ENCODE results near the gene SMC5. TPM values are rescaled to one million over a fixed set of nuclear protein-coding genes. Genes with fewer than 3 reads are reported as not detected.

Gene SMC5
- total and polyA plus RNA-seq, 7 donors = 11.4 to 31.6 (median 20.1) TPM

GRCh38 chr9:70257991-70258691 is 637 bp upstream of the SMC5 start:
- Histone ChIP-seq H3K9me3 (no peaks in the 10 kb centered on the region), H3K4me3 (peak overlapping the region; percentile 71 to 77 (median 74)), H3K27ac (peak overlapping the region; percentile 90 to 95 (median 91)), H3K27me3 (no peaks in the 10 kb centered on the region), H3K36me3 (no peaks in the 10 kb centered on the region), H3K4me1 (peaks cover 0 to 69% (median 53%) of the 10 kb centered on the region in 4 donors)
- intact Hi-C loops (cut with DNase I) = loop anchor here (5.0 to 10.0 kb wide), 4 partner anchors 159 to 344 kb away; no protein-coding TSS in a partner anchor
- TF ChIP-seq POLR2A (IDR thresholded peaks at IDR 0.05) (no peak), POLR2AphosphoS5 (IDR thresholded peaks at IDR 0.05) (no peak), EP300 (IDR thresholded peaks at IDR 0.05) (no peak)
- TF ChIP-seq, protein P1, sequence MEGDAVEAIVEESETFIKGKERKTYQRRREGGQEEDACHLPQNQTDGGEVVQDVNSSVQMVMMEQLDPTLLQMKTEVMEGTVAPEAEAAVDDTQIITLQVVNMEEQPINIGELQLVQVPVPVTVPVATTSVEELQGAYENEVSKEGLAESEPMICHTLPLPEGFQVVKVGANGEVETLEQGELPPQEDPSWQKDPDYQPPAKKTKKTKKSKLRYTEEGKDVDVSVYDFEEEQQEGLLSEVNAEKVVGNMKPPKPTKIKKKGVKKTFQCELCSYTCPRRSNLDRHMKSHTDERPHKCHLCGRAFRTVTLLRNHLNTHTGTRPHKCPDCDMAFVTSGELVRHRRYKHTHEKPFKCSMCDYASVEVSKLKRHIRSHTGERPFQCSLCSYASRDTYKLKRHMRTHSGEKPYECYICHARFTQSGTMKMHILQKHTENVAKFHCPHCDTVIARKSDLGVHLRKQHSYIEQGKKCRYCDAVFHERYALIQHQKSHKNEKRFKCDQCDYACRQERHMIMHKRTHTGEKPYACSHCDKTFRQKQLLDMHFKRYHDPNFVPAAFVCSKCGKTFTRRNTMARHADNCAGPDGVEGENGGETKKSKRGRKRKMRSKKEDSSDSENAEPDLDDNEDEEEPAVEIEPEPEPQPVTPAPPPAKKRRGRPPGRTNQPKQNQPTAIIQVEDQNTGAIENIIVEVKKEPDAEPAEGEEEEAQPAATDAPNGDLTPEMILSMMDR (IDR thresholded peaks at IDR 0.05) = no peak
- DNase-seq = peak; percentile 64
- 5 to 8% methylated on average over 27 of the region's 27 CpGs for WGBS, 2 donors

DNA sequence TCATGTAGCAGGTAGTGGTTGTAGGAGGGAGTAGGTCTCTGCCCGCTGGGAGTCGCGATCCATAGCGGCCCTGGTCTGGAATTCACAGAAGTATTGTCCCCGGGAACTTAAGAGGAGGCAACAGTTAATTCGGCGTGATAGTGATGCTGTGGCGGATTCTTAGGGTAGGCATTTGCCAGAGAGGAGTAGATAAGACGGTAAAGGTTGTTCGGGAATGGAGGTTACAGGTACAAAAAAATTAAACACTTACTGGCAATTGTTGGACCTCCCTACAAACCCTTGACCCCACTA is 679 bp downstream of the SMC5 start:
- Histone ChIP-seq H3K36me3 (peaks cover 0 to 5% (median under 1%) of the 10 kb centered on the region in 4 donors), H3K27ac (peak overlapping the region; percentile 90 to 95 (median 91)), H3K9me3 (no peaks in the 10 kb centered on the region), H3K27me3 (no peaks in the 10 kb centered on the region), H3K4me3 (peak overlapping the region; percentile 71 to 77 (median 74)), H3K4me1 (peaks cover 0 to 74% (median 57%) of the 10 kb centered on the region in 4 donors)
- TF ChIP-seq, protein P1 (IDR thresholded peaks at IDR 0.05) = no peak
- no peak for TF ChIP-seq POLR2AphosphoS5 (IDR thresholded peaks at IDR 0.05)
- no peak for TF ChIP-seq POLR2A (IDR thresholded peaks at IDR 0.05)
- no peak for TF ChIP-seq EP300 (IDR thresholded peaks at IDR 0.05)
- intact Hi-C loops (cut with DNase I) = loop anchor here (5.0 to 10.0 kb wide), 4 partner anchors 158 to 343 kb away; no protein-coding TSS in a partner anchor
- WGBS, 2 donors = 1 to 4% methylated on average over 10 of the region's 10 CpGs
- no peak for DNase-seq

DNA sequence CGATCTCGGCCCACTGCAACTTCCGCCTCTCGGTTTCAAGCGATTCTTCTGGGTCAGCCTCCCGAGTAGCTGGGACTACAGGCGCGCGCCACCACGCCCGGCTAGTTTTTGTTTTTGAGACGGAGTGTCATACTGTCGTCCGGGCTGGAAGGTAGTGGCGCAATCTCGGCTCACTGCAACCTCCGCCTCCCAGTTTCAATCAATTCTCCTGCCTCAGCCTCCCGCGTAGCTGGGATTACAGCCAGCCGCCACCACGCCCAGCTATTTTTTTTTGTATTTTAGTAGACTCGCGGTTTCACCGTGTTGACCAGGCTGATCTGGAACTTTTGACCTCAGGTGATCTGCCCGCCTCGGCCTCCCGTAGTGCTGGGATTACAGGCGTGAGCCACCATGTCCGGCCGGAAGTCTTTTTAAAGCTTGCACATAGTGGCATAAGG is 1.2 kb downstream of the SMC5 start:
- peak; percentile 60 for DNase-seq
- WGBS, 2 donors = 59 to 88% methylated on average over 30 of the region's 30 CpGs
- H3K4me1 ChIP-seq = peaks cover 0 to 74% (median 57%) of the 10 kb centered on the region in 4 donors
- peaks cover 0 to 11% (median 3%) of the 10 kb centered on the region in 4 donors for H3K36me3 ChIP-seq
- H3K27me3 ChIP-seq = no peaks in the 10 kb centered on the region
- no peaks in the 10 kb centered on the region for H3K9me3 ChIP-seq
- peak overlapping the region in 2 of 4 donors; percentile 90 to 95 for H3K27ac ChIP-seq
- intact Hi-C loops (cut with DNase I) = no loop called here
- no peak for TF ChIP-seq EP300 (IDR thresholded peaks at IDR 0.05)
- no peak for TF ChIP-seq POLR2A (IDR thresholded peaks at IDR 0.05)
- TF ChIP-seq, protein P1 (IDR thresholded peaks at IDR 0.05) = no peak
- no peak for TF ChIP-seq POLR2AphosphoS5 (IDR thresholded peaks at IDR 0.05)
- peak overlapping the region; percentile 71 to 77 (median 74) for H3K4me3 ChIP-seq

DNA sequence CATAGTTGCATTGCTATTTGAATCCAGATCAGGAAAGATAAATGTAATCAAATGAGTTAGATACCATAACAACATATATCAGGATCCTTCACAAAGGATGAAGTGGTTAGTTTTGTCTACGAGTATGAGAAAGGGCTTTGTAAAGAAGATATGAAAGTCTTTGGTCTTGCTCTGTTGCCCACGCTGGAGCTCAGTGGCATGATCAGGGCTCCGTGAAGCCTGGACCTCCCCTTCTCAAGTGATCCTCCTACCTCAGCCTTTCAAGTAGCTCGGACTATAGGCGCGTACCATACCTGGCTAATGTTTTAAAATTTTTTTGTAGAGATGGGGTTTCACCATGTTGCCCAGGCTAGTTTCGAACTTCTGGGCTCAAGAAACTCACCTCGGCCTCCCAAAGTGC is 1.8 kb downstream of the SMC5 start:
- Histone ChIP-seq H3K9me3 (no peaks in the 10 kb centered on the region), H3K36me3 (peaks cover 0 to 16% (median 6%) of the 10 kb centered on the region in 4 donors), H3K27ac (no peak overlapping the region), H3K4me1 (peaks cover 0 to 69% (median 56%) of the 10 kb centered on the region in 4 donors), H3K4me3 (peak overlapping the region in 1 of 4 donors; percentile 76), H3K27me3 (no peaks in the 10 kb centered on the region)
- WGBS, 2 donors = 79 to 91% methylated on average over 8 of the region's 8 CpGs
- intact Hi-C loops (cut with DNase I) = no loop called here
- no peak for DNase-seq
- TF ChIP-seq POLR2A (IDR thresholded peaks at IDR 0.05) (no peak), EP300 (IDR thresholded peaks at IDR 0.05) (no peak)
- TF ChIP-seq, protein P1 (IDR thresholded peaks at IDR 0.05) = no peak

Measured in sigmoid colon (tissue), 7 donors.